IMR-90 (cell line): ENCODE measurements around the gene PEX5L. TPM values are rescaled to one million over a fixed set of nuclear protein-coding genes. Genes with fewer than 3 reads are reported as not detected.

Experiments used
- ATAC-seq: fragments of 200-7000 bp; cut with Tn5 transposase; 2 replicates; pipeline ENCODE4 v1.9.1; 2020; ENCODE audit warnings: low read depth, mild to moderate bottlenecking, moderate library complexity
- BruUV-seq: library from RNA; stranded (reverse); fragments of 400-500 nt; replicated peaks from 2 replicates; lab custom pipeline; 2021; lab: Mats Ljungman, UMichigan
- CTCF ChIA-PET: fragments of 300-600 bp; formaldehyde crosslinking; extraction: SDS; loops from one replicate; lab custom pipeline; 2021; ENCODE audit warnings: antibody characterized with exemption; lab: Yijun Ruan, JAX
- POLR2A ChIA-PET: fragments of 300-600 bp; sonication (Branson Sonifier 250); formaldehyde crosslinking; loops from one replicate; lab custom pipeline; 2022; ENCODE audit warnings: antibody characterized with exemption; ENCODE audit not compliant: unreplicated experiment; lab: Charles Lee
- DNase-seq: peaks from one replicate; pipeline ENCODE4 v3.0.0; 2013
- H2AFZ ChIP-seq: replicated peaks from 2 replicates; pipeline ENCODE3; 2013; ENCODE audit warnings: low read length, mild to moderate bottlenecking; ENCODE audit not compliant: poor library complexity
- H2AK5ac ChIP-seq: 2 replicates; pipeline ENCODE4 v1.6.1; 2013; ENCODE audit warnings: low read depth, low read length, inconsistent platforms
- H2AK9ac ChIP-seq: replicated peaks from 2 replicates; pipeline ENCODE3; 2013; ENCODE audit warnings: mild to moderate bottlenecking, low read depth, low read length, moderate library complexity; ENCODE audit not compliant: poor library complexity
- H2BK120ac ChIP-seq: 2 replicates; pipeline ENCODE4 v1.6.1; 2013; ENCODE audit warnings: low read depth, low read length, inconsistent platforms
- H2BK15ac ChIP-seq: 3 replicates; pipeline ENCODE4 v1.6.1; 2013; ENCODE audit warnings: low read depth, low read length, inconsistent platforms
- H2BK20ac ChIP-seq: 2 replicates; pipeline ENCODE4 v1.6.1; 2013; ENCODE audit warnings: low read depth, mild to moderate bottlenecking, inconsistent platforms, low read length, moderate library complexity
- H2BK5ac ChIP-seq: 2 replicates; pipeline ENCODE4 v1.6.1; 2013; ENCODE audit warnings: mild to moderate bottlenecking, low read depth, low read length, inconsistent platforms; ENCODE audit not compliant: poor library complexity, severe bottlenecking
- H3K14ac ChIP-seq: replicated peaks from 2 replicates; pipeline ENCODE4 v1.6.1; 2013; ENCODE audit warnings: low read depth, low read length, inconsistent platforms
- H3K18ac ChIP-seq: 2 replicates; pipeline ENCODE4 v1.6.1; 2013; ENCODE audit warnings: low read depth, low read length, control low read depth
- H3K23ac ChIP-seq: 2 replicates; pipeline ENCODE4 v1.6.1; 2013; ENCODE audit warnings: low read depth, low read length, inconsistent platforms
- H3K27ac ChIP-seq: 2 replicates; pipeline ENCODE4 v1.5.1; 2013; ENCODE audit warnings: mild to moderate bottlenecking, control low read depth, low read length; ENCODE audit not compliant: insufficient read depth
- H3K27me3 ChIP-seq: 2 replicates; pipeline ENCODE4 v1.6.1; 2013; ENCODE audit warnings: low read length; ENCODE audit not compliant: control insufficient read depth, insufficient read depth
- H3K36me3 ChIP-seq: 2 replicates; pipeline ENCODE4 v1.6.1; 2013; ENCODE audit warnings: low read length, mixed read lengths; ENCODE audit not compliant: control insufficient read depth, insufficient read depth
- H3K4ac ChIP-seq: 2 replicates; pipeline ENCODE4 v1.6.1; 2013; ENCODE audit warnings: low read depth, low read length, inconsistent platforms
- H3K4me1 ChIP-seq: 2 replicates; pipeline ENCODE4 v1.6.1; 2013; ENCODE audit warnings: low read length, mixed read lengths; ENCODE audit not compliant: control insufficient read depth, insufficient read depth
- H3K4me2 ChIP-seq: 2 replicates; pipeline ENCODE4 v1.6.1; 2013; ENCODE audit warnings: low read depth, mild to moderate bottlenecking, control low read depth, low read length, moderate library complexity
- H3K4me3 ChIP-seq: 2 replicates; pipeline ENCODE4 v1.5.1; 2013; ENCODE audit warnings: low read depth, mild to moderate bottlenecking, control low read depth, low read length, moderate library complexity; ENCODE audit not compliant: insufficient read depth
- H3K56ac ChIP-seq: 2 replicates; pipeline ENCODE4 v1.6.1; 2013; ENCODE audit warnings: low read length, inconsistent platforms; ENCODE audit not compliant: insufficient read depth; ENCODE audit errors: extremely low read depth
- H3K79me1 ChIP-seq, 2 experiments: 2 replicates each; pipeline ENCODE4 v1.6.1; 2013; ENCODE audit warnings: low read length in 2 of 2, inconsistent platforms in 1 of 2, low read depth in 1 of 2
- H3K9ac ChIP-seq: 2 replicates; pipeline ENCODE4 v1.6.1; 2013; ENCODE audit warnings: low read depth, low read length, control low read depth
- H3K9me1 ChIP-seq: 2 replicates; pipeline ENCODE4 v1.6.1; 2013; ENCODE audit warnings: low read length, inconsistent platforms; ENCODE audit not compliant: insufficient read depth
- H3K9me3 ChIP-seq: 2 replicates; pipeline ENCODE4 v1.6.1; 2013; ENCODE audit warnings: low read length; ENCODE audit not compliant: control insufficient read depth, insufficient read depth
- H4K20me1 ChIP-seq: 2 replicates; pipeline ENCODE4 v1.6.1; 2013; ENCODE audit warnings: low read length, inconsistent platforms; ENCODE audit not compliant: insufficient read depth
- H4K5ac ChIP-seq: 2 replicates; pipeline ENCODE4 v1.6.1; 2013; ENCODE audit warnings: mild to moderate bottlenecking, low read depth, low read length, control low read depth
- H4K8ac ChIP-seq, 2 experiments: 2 replicates each; pipeline ENCODE4 v1.6.1; 2013; ENCODE audit warnings: low read depth in 2 of 2, low read length in 2 of 2, control low read depth in 1 of 2, inconsistent platforms in 1 of 2
- H4K91ac ChIP-seq: 2 replicates; pipeline ENCODE4 v1.6.1; 2013; ENCODE audit warnings: low read depth, low read length, inconsistent platforms; ENCODE audit not compliant: insufficient read depth
- USF2 ChIP-seq: fragments of 150-350 bp; IDR thresholded peaks from 2 replicates; pipeline ENCODE4 v1.6.1; 2017; ENCODE audit warnings: mild to moderate bottlenecking, antibody characterized with exemption, low read length, low read depth
- WGBS, 2 experiments: methylation state at CpG; one replicate each; pipeline versions ENCODE4 v1.1.5 to v1.1.7; 2013; ENCODE audit warnings: missing lambda C conversion rate in 2 of 2; ENCODE audit not compliant: insufficient read length in 1 of 2; ENCODE audit errors: extremely low coverage in 2 of 2; 5-methylcytosine and 5-hydroxymethylcytosine counted together
- dilution Hi-C: fragments of 300-500 bp; cut with HindIII; formaldehyde crosslinking; loops from one replicate; pipeline ENCODE4 v1.14.3; 2018; ENCODE audit warnings: low sequenced_read_pairs; ENCODE audit not compliant: unreplicated experiment
- in situ Hi-C: fragments of 300-500 bp; cut with MboI; formaldehyde crosslinking; loops from 3 replicates; pipeline ENCODE4 v1.14.3; 2019; ENCODE audit warnings: low sequenced_read_pairs, inconsistent platforms, mixed read lengths
- intact Hi-C: fragments of 100-400 bp; cut with micrococcal nuclease; formaldehyde crosslinking; loops from 2 replicates; pipeline ENCODE4 v1.10.0; 2022
- polyA plus RNA-seq, 3 experiments: library from polyadenylated mRNA; depleted of rRNA; stranded (reverse); fragments of >200 nt; gene quantifications; 2 replicates each; pipeline ENCODE4 v1.2.3, GENCODE V29; 2012; ENCODE audit warnings: low replicate concordance in 1 of 3
- total RNA-seq: library from RNA; depleted of rRNA; stranded (reverse); fragments of >200 nt; gene quantifications from 2 replicates; pipeline ENCODE4 v1.2.3, GENCODE V29; 2012

The PEX5L gene
- total and polyA plus RNA-seq, 2 of the 4 experiments (the other 2 are of a cell fraction), result not detected

- in situ Hi-C loops (no loop called here), intact Hi-C loops (loop anchor here (5.0 kb wide), 1 partner anchor 167 kb away; no protein-coding TSS in a partner anchor), dilution Hi-C loops (no loop called here)
- Histone ChIP-seq H4K8ac (no peak overlapping the region), H3K9me1 (no peaks in the 10 kb centered on the region), H3K36me3 (no peaks in the 10 kb centered on the region), H3K14ac (no peak overlapping the region), H4K91ac (no peak overlapping the region), H3K56ac (no peak overlapping the region), H4K20me1 (no peaks in the 10 kb centered on the region), H2AFZ (no peak overlapping the region), H3K18ac (no peak overlapping the region), H3K9me3 (no peaks in the 10 kb centered on the region), H2AK5ac (no peak overlapping the region), H4K5ac (no peak overlapping the region), H3K4me3 (no peak overlapping the region), H2BK15ac (no peak overlapping the region), H2BK20ac (no peak overlapping the region), H3K23ac (no peak overlapping the region), H3K27ac (no peak overlapping the region), H2BK120ac (no peak overlapping the region), H2AK9ac (no peak overlapping the region), H3K4me2 (no peak overlapping the region), H3K9ac (no peak overlapping the region), H2BK5ac (no peak overlapping the region), H3K27me3 (no peaks in the 10 kb centered on the region), H3K4ac (no peak overlapping the region), H3K4me1 (no peaks in the 10 kb centered on the region), H3K79me1 (no peaks in the 10 kb centered on the region)
- no CpG with 5 or more reads among the region's 4 CpGs for WGBS, 2 experiments
- no peak for TF ChIP-seq USF2
- no peak for DNase-seq
- CTCF ChIA-PET, result no interaction called here
- BruUV-seq, result no TSS peak
- no peak for ATAC-seq
- POLR2A ChIA-PET, result no interaction called here
Measured at GRCh38 chr3:179933914-179934313, 102.8 kb downstream of the PEX5L start.
